Spleen (tissue), 11 donors: ENCODE results near the gene ADAM8. TPM values are rescaled to one million over a fixed set of nuclear protein-coding genes. Genes with fewer than 3 reads are reported as not detected.
A peak's percentile ranks its signal among the peaks of the same experiment; 100 is the strongest.

Experiments used
- DNase-seq: peaks from one replicate; pipeline ENCODE4 v3.0.0-alpha.2; 2020
- H3K27ac ChIP-seq, 8 donors: fragments of 200-600 bp; sonication (generic) in 7 of 8; 1 replicate in 4 of 8; 2 replicates in 4 of 8; pipeline versions ENCODE4 v1.5.0 to v1.8.0; 2016 to 2021; ENCODE audit warnings: inconsistent platforms in 4 of 8, mild to moderate bottlenecking in 4 of 8, moderate library complexity in 1 of 8
- H3K27me3 ChIP-seq, 7 donors: fragments of 200-600 bp; sonication (generic) in 6 of 7; replicated peaks in 1 of 7; 1 replicate in 4 of 7; 2 replicates in 3 of 7; pipeline versions ENCODE4 v1.5.0 to v1.8.0; 2016 to 2021; ENCODE audit warnings: inconsistent platforms in 3 of 7, mild to moderate bottlenecking in 1 of 7
- H3K36me3 ChIP-seq, 6 donors: fragments of 200-600 bp; sonication (generic) in 5 of 6; 1 replicate in 4 of 6; 2 replicates in 2 of 6; pipeline versions ENCODE4 v1.5.0 to v1.8.0; 2016 to 2021; ENCODE audit warnings: inconsistent platforms in 2 of 6
- H3K4me1 ChIP-seq, 6 donors: fragments of 200-600 bp; sonication (generic) in 5 of 6; 1 replicate in 3 of 6; 2 replicates in 3 of 6; pipeline versions ENCODE4 v1.5.0 to v1.8.0; 2016 to 2021; ENCODE audit warnings: inconsistent platforms in 3 of 6
- H3K4me3 ChIP-seq, 8 donors: fragments of 200-600 bp; sonication (generic) in 7 of 8; 1 replicate in 4 of 8; 2 replicates in 4 of 8; pipeline versions ENCODE4 v1.5.0 to v1.8.0; 2016 to 2021; ENCODE audit warnings: inconsistent platforms in 4 of 8, mild to moderate bottlenecking in 4 of 8, moderate library complexity in 2 of 8
- H3K9me3 ChIP-seq, 8 donors: fragments of 200-600 bp; sonication (generic) in 7 of 8; 1 replicate in 4 of 8; 2 replicates in 4 of 8; pipeline versions ENCODE4 v1.5.0 to v1.8.0; 2016 to 2021; ENCODE audit warnings: inconsistent platforms in 4 of 8
- CTCF ChIP-seq, 11 experiments: fragments of 200-600 bp in 7 of 11; fragments of 450-650 bp in 4 of 11; sonication (generic) in 4 of 11; IDR thresholded peaks in 8 of 11; conservative IDR thresholded peaks in 3 of 11; 1 replicate in 7 of 11; 2 replicates in 4 of 11; pipeline versions ENCODE4 v1.4.0 to v1.8.0; 2016 to 2021; ENCODE audit warnings: antibody characterized with exemption in 11 of 11, inconsistent platforms in 4 of 11, mild to moderate bottlenecking in 1 of 11
- POLR2A ChIP-seq, 3 donors: fragments of 450-650 bp; IDR thresholded peaks; one replicate each; pipeline ENCODE4 v1.5.1; 2017; ENCODE audit warnings: antibody characterized with exemption in 3 of 3, mild to moderate bottlenecking in 1 of 3
- POLR2AphosphoS5 ChIP-seq, 3 donors: sonication (generic); formaldehyde crosslinking; IDR thresholded peaks; one replicate each; pipeline ENCODE4 v1.5.1; 2017; ENCODE audit warnings: antibody characterized with exemption in 3 of 3
- WGBS, 5 donors: extraction: QIAGEN DNeasy Blood & Tissue Kit in 3 of 5; methylation state at CpG; one replicate each; pipeline versions ENCODE4 v1.1.5 to v1.1.7; 2013 to 2018; 5-methylcytosine and 5-hydroxymethylcytosine counted together
- intact Hi-C: fragments of 100-400 bp; cut with DNase I; formaldehyde crosslinking; loops from one replicate; pipeline ENCODE4 v1.15.0; 2023; ENCODE audit warnings: low total_unique reads
- polyA plus RNA-seq, 3 donors: library from polyadenylated mRNA; stranded (reverse); fragments of 200-250 nt; gene quantifications; one replicate each; pipeline ENCODE4 v1.2.1, GENCODE V29; 2013
- total RNA-seq, 7 donors: library from RNA; depleted of rRNA in 3 of 7; stranded (reverse); fragments of >200 nt in 3 of 7; fragmentation: NEBNext Ultra II Directional in 4 of 7; extraction: Animal tissue kit (Norgen Biotek cat#: 25700) in 4 of 7; gene quantifications; one replicate each; pipeline versions ENCODE4 v1.1.0 to v1.2.1, GENCODE V29; 2016 to 2021
- donor health status: healthy with polysubstance abuse.
- donor health status: DM: no; HTN: no; CAD: no; lungs with moderate emphysema.
- donor health status: DM: no; HTN: no; CAD: no.
- donor health status: Bipolar disorder and iron deficiency.
- donor health status: healthy.
- donor health status: DM: no; HTN: no; CAD: no.
- donor health status: DM: yes; HTN: yes; CAD: no.

Gene ADAM8
- total and polyA plus RNA-seq, 10 donors = 10.1 to 177 (median 67.8) TPM

GRCh38 chr10:133299224-133299623 lies 22.6 kb upstream of the ADAM8 start:
- H3K27me3 ChIP-seq = no peaks in the 10 kb centered on the region
- peaks cover 0 to 17% (median 6%) of the 10 kb centered on the region in 6 donors for H3K4me1 ChIP-seq
- no peak for TF ChIP-seq POLR2AphosphoS5 (IDR thresholded peaks at IDR 0.05)
- no peak for TF ChIP-seq POLR2A (IDR thresholded peaks at IDR 0.05)
- TF ChIP-seq CTCF (IDR thresholded peaks at IDR 0.05 in 8 of 11, conservative IDR thresholded peaks at IDR 0.05 in 3 of 11) = no peak
- no peaks in the 10 kb centered on the region for H3K9me3 ChIP-seq
- peaks cover 5 to 97% (median 81%) of the 10 kb centered on the region in 6 donors for H3K36me3 ChIP-seq
- H3K4me3 ChIP-seq = no peak overlapping the region
- DNase-seq = no peak
- intact Hi-C loops = no loop called here
- no peak overlapping the region for H3K27ac ChIP-seq
- 90 to 93% (median 92%) methylated on average over 7 to 10 of the region's 10 CpGs for WGBS, 5 donors

- no peak for DNase-seq
- peaks cover 0 to 12% (median 3%) of the 10 kb centered on the region in 6 donors for H3K4me1 ChIP-seq
- no peak for TF ChIP-seq POLR2A (IDR thresholded peaks at IDR 0.05)
- TF ChIP-seq CTCF (IDR thresholded peaks at IDR 0.05 in 8 of 11, conservative IDR thresholded peaks at IDR 0.05 in 3 of 11) = no peak
- TF ChIP-seq POLR2AphosphoS5 (IDR thresholded peaks at IDR 0.05) = no peak
- H3K9me3 ChIP-seq = no peaks in the 10 kb centered on the region
- H3K36me3 ChIP-seq = peaks cover 5 to 100% (median 89%) of the 10 kb centered on the region in 6 donors
- no peak overlapping the region for H3K4me3 ChIP-seq
- 91 to 98% (median 97%) methylated on average over 8 to 14 of the region's 14 CpGs for WGBS, 5 donors
- intact Hi-C loops = no loop called here
- no peaks in the 10 kb centered on the region for H3K27me3 ChIP-seq
- no peak overlapping the region for H3K27ac ChIP-seq
Observed at GRCh38 chr10:133298466-133298865, 21.8 kb upstream of the ADAM8 start.

- WGBS, 5 donors = 95 to 99% (median 95%) methylated on average over 10 of the region's 10 CpGs
- H3K4me1 ChIP-seq = peaks cover 0 to 16% (median 0%) of the 10 kb centered on the region in 6 donors
- no peak overlapping the region for H3K4me3 ChIP-seq
- intact Hi-C loops = no loop called here
- TF ChIP-seq POLR2AphosphoS5 (IDR thresholded peaks at IDR 0.05) (no peak), CTCF (IDR thresholded peaks at IDR 0.05 in 8 of 11, conservative IDR thresholded peaks at IDR 0.05 in 3 of 11) (no peak), POLR2A (IDR thresholded peaks at IDR 0.05) (no peak)
- H3K36me3 ChIP-seq = peaks cover 8 to 100% (median 96%) of the 10 kb centered on the region in 6 donors
- no peak overlapping the region for H3K27ac ChIP-seq
- H3K9me3 ChIP-seq = no peaks in the 10 kb centered on the region
- H3K27me3 ChIP-seq = no peaks in the 10 kb centered on the region
- no peak for DNase-seq
Observed at GRCh38 chr10:133297504-133297903, 20.8 kb upstream of the ADAM8 start.

GRCh38 chr10:133295426-133296320 lies 19.0 kb upstream of the ADAM8 start:
- H3K9me3 ChIP-seq = no peaks in the 10 kb centered on the region
- no peaks in the 10 kb centered on the region for H3K27me3 ChIP-seq
- H3K4me3 ChIP-seq = no peak overlapping the region
- TF ChIP-seq POLR2AphosphoS5 (IDR thresholded peaks at IDR 0.05) (peak in 1 of 3 donors; percentile 47), POLR2A (IDR thresholded peaks at IDR 0.05) (no peak), CTCF (IDR thresholded peaks at IDR 0.05 in 8 of 11, conservative IDR thresholded peaks at IDR 0.05 in 3 of 11) (no peak)
- H3K36me3 ChIP-seq = peaks cover 8 to 90% (median 88%) of the 10 kb centered on the region in 6 donors
- H3K27ac ChIP-seq = no peak overlapping the region
- DNase-seq = peak; percentile 71
- intact Hi-C loops = no loop called here
- WGBS, 5 donors = 92 to 97% (median 95%) methylated on average over 36 to 42 of the region's 42 CpGs
- peaks cover 0 to 17% (median 0%) of the 10 kb centered on the region in 6 donors for H3K4me1 ChIP-seq
